Stimulated activated naive B cell treated with anti-CD40 and anti-IgM and Interleukin-4, amounts not matched to agents 10 μg/mL and 1 μg/mL and 100 μg/mL, for 72 hours (primary cell): ENCODE measurements around the gene SMURF2.

Source experiments
- ATAC-seq, 2 donors: fragments of 150-1000 bp; cut with Tn5 transposase; replicated peaks; 2 replicates each; pipeline ENCODE4 v1.10.0; 2021; ENCODE audit warnings: moderate library complexity in 1 of 2
- DNase-seq: peaks from one replicate; pipeline ENCODE4 v3.0.0; 2021
- H3K27ac Mint-ChIP-seq: one replicate; pipeline ENCODE4 v1.8.0; 2022; ENCODE audit warnings: mild to moderate bottlenecking, mixed read lengths
- H3K27me3 Mint-ChIP-seq, 2 donors: one replicate each; pipeline ENCODE4 v1.8.0; 2022; ENCODE audit warnings: mixed read lengths in 2 of 2
- H3K36me3 Mint-ChIP-seq, 2 donors: one replicate each; pipeline ENCODE4 v1.8.0; 2022; ENCODE audit warnings: mixed read lengths in 2 of 2, mild to moderate bottlenecking in 1 of 2
- H3K4me1 Mint-ChIP-seq, 2 donors: one replicate each; pipeline ENCODE4 v1.8.0; 2022; ENCODE audit warnings: mixed read lengths in 2 of 2, mild to moderate bottlenecking in 1 of 2
- H3K4me3 Mint-ChIP-seq, 2 donors: one replicate each; pipeline ENCODE4 v1.8.0; 2022; ENCODE audit warnings: mild to moderate bottlenecking in 2 of 2, mixed read lengths in 2 of 2, moderate library complexity in 1 of 2
- H3K9me3 Mint-ChIP-seq, 2 donors: one replicate each; pipeline ENCODE4 v1.8.0; 2022; ENCODE audit warnings: mixed read lengths in 2 of 2, mild to moderate bottlenecking in 1 of 2

SMURF2 gene

GRCh38 chr17:64538508-64539130, 123.5 kb downstream of the SMURF2 start:
- H3K9me3 Mint-ChIP-seq = no peaks in the 10 kb centered on the region
- peak overlapping the region; percentile 4 for H3K27ac Mint-ChIP-seq
- H3K27me3 Mint-ChIP-seq = no peaks in the 10 kb centered on the region
- no peak overlapping the region for H3K4me3 Mint-ChIP-seq
- peaks cover 32 to 50% of the 10 kb centered on the region in 2 donors for H3K36me3 Mint-ChIP-seq
- H3K4me1 Mint-ChIP-seq = peaks cover 3 to 9% of the 10 kb centered on the region in 2 donors
- ATAC-seq (no peak), DNase-seq (no peak)

DNA sequence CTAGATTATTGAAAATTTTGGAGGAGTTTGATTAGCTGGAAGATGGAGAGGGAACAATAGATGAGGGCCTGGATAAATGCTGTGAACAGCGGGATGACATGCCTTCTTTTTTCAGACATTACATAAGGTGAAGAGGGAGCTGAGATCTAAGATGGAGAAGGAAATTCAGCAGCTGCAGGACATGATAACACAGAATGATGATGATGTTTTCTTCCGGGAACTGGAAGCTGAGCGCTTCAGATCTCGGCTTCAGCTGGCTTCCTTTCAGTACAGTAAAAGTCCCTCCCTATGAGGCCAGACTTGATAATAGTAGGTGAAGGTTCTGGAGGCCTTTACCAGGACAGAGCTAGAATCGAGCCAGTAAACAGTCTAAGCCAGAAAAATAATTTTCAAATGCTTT, 124.6 kb downstream of the SMURF2 start:
- ATAC-seq (no peak), DNase-seq (no peak)
- Mint-ChIP-seq H3K4me3 (no peak overlapping the region), H3K4me1 (peaks cover 4 to 15% of the 10 kb centered on the region in 2 donors), H3K9me3 (no peaks in the 10 kb centered on the region), H3K27me3 (no peaks in the 10 kb centered on the region), H3K27ac (peak overlapping the region; percentile 6), H3K36me3 (peaks cover 40 to 54% of the 10 kb centered on the region in 2 donors)

- Mint-ChIP-seq H3K27ac (no peak overlapping the region), H3K9me3 (no peaks in the 10 kb centered on the region), H3K27me3 (no peaks in the 10 kb centered on the region), H3K36me3 (peaks cover 39 to 56% of the 10 kb centered on the region in 2 donors), H3K4me3 (no peak overlapping the region), H3K4me1 (peaks cover 4 to 15% of the 10 kb centered on the region in 2 donors)
- ATAC-seq (no peak), DNase-seq (no peak)
These were observed 125.2 kb downstream of the SMURF2 start for GRCh38 chr17:64536913-64537312.

DNA sequence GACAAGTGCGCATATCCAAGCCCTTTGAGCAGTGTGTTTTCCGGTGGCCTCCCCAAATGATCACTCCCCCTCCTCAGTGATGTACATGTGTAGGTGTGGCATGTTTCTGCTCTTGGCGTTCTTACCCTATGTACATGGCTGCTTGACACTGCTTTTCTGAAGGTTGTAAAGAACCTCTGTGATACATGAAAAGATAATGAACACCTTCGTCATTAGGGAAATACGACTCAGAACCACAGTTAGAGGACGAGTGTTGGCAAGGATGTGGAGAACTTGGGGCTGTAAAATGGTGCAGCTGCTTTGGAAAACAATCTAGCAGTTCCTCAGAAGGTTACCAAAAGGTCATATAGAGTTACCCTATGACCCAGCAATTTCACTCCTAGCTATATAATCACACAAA, 126.8 kb downstream of the SMURF2 start:
- Mint-ChIP-seq H3K9me3 (no peaks in the 10 kb centered on the region), H3K36me3 (peaks cover 42 to 59% of the 10 kb centered on the region in 2 donors), H3K27ac (no peak overlapping the region), H3K27me3 (no peaks in the 10 kb centered on the region), H3K4me3 (no peak overlapping the region), H3K4me1 (peaks cover 10 to 25% of the 10 kb centered on the region in 2 donors)
- ATAC-seq (peak in 1 of 2 donors; percentile 33), DNase-seq (no peak)

DNA sequence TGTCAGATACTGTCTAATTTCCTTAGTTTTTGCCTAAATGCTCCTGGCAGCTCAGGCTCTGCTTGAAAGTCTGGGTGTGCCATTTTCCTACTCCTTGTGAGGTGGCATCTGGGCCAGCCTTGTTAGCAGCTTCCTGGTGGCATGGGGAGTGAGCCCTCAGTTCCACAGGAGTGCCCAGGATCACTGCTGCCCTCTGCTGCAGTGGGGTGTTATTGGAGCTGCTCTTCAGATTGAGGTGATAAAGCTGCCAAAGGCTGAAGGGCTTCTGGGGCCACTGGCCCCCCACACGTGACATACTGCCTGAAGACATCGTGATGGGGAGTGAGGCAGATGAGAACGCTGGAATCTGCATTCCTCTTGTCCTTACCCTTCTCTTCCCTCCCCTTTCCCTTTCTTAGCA, 127.9 kb downstream of the SMURF2 start:
- no peak overlapping the region for H3K4me3 Mint-ChIP-seq
- H3K4me1 Mint-ChIP-seq = peaks cover 10 to 25% of the 10 kb centered on the region in 2 donors
- no peaks in the 10 kb centered on the region for H3K27me3 Mint-ChIP-seq
- peaks cover 46 to 61% of the 10 kb centered on the region in 2 donors for H3K36me3 Mint-ChIP-seq
- H3K9me3 Mint-ChIP-seq = no peaks in the 10 kb centered on the region
- peak overlapping the region; percentile 72 for H3K27ac Mint-ChIP-seq
- DNase-seq (no peak), ATAC-seq (peak; percentile 50 to 52)

- no peaks in the 10 kb centered on the region for H3K9me3 Mint-ChIP-seq
- H3K36me3 Mint-ChIP-seq = peaks cover 44 to 62% of the 10 kb centered on the region in 2 donors
- no peaks in the 10 kb centered on the region for H3K27me3 Mint-ChIP-seq
- H3K4me3 Mint-ChIP-seq = no peak overlapping the region
- H3K4me1 Mint-ChIP-seq = peaks cover 10 to 25% of the 10 kb centered on the region in 2 donors
- no peak for DNase-seq
- peak overlapping the region; percentile 72 for H3K27ac Mint-ChIP-seq
- ATAC-seq = no peak
These were observed 128.3 kb downstream of the SMURF2 start for GRCh38 chr17:64533784-64534183.

GRCh38 chr17:64532409-64532808, 129.7 kb downstream of the SMURF2 start:
- H3K9me3 Mint-ChIP-seq = no peaks in the 10 kb centered on the region
- H3K4me3 Mint-ChIP-seq = no peak overlapping the region
- no peak overlapping the region for H3K27ac Mint-ChIP-seq
- H3K36me3 Mint-ChIP-seq = peaks cover 43 to 62% of the 10 kb centered on the region in 2 donors
- H3K4me1 Mint-ChIP-seq = peaks cover 10 to 25% of the 10 kb centered on the region in 2 donors
- DNase-seq (no peak), ATAC-seq (no peak)
- no peaks in the 10 kb centered on the region for H3K27me3 Mint-ChIP-seq

DNA sequence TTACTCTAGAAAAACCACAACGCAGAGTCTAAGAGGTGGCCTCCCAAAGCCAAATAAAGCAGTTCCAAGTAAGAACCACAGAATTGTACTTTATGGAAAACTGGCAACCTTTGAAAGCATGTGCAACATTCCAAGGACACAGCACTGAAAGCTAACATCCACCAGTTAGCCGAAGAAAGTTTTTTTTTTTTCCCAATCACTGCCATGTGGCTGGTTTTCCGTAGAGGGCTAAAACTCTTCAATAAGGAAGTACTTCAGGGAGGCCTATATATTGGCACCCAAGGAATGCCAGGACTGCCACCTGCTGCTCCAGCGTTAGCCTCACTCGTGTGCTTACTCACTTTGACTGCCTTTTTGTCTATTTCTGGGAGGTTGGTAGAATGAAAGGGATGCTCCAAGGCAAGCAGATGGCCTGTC, 130.1 kb downstream of the SMURF2 start:
- ATAC-seq = no peak
- Mint-ChIP-seq H3K36me3 (peaks cover 41 to 63% of the 10 kb centered on the region in 2 donors), H3K27ac (no peak overlapping the region), H3K4me1 (peaks cover 12 to 25% of the 10 kb centered on the region in 2 donors), H3K27me3 (no peaks in the 10 kb centered on the region), H3K4me3 (no peak overlapping the region), H3K9me3 (no peaks in the 10 kb centered on the region)
- no peak for DNase-seq

- H3K9me3 Mint-ChIP-seq = no peaks in the 10 kb centered on the region
- DNase-seq = no peak
- no peak for ATAC-seq
- H3K27me3 Mint-ChIP-seq = no peaks in the 10 kb centered on the region
- peaks cover 38 to 61% of the 10 kb centered on the region in 2 donors for H3K36me3 Mint-ChIP-seq
- no peak overlapping the region for H3K27ac Mint-ChIP-seq
- H3K4me1 Mint-ChIP-seq = peaks cover 10 to 16% of the 10 kb centered on the region in 2 donors
- no peak overlapping the region for H3K4me3 Mint-ChIP-seq
These were observed 132.9 kb downstream of the SMURF2 start for GRCh38 chr17:64529221-64529620.

DNA sequence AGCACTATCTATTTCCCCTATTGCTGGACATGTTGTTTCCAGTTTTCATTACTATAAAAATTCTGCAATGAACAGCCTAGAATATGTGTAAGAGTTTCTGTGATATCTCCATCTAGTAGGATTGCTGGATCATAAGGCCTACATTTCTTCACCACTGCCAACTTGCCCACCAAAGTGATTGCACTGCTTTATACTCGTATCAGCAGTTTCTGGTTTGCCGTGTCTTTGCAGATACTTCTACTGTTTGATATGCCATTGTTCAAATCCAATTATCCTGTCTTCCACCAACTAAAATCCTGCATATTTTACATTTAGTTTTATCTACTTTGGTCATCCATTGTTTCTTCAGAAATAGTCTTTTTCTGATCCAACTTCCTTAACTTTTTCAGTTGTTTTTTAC, 134.2 kb downstream of the SMURF2 start:
- Mint-ChIP-seq H3K4me1 (peaks cover 8 to 10% of the 10 kb centered on the region in 2 donors), H3K9me3 (no peaks in the 10 kb centered on the region), H3K27me3 (no peaks in the 10 kb centered on the region), H3K4me3 (no peak overlapping the region), H3K36me3 (peaks cover 34 to 56% of the 10 kb centered on the region in 2 donors), H3K27ac (no peak overlapping the region)
- no peak for ATAC-seq
- DNase-seq = no peak

GRCh38 chr17:64520359-64520758, 141.7 kb downstream of the SMURF2 start:
- Mint-ChIP-seq H3K27me3 (no peaks in the 10 kb centered on the region), H3K36me3 (peaks cover 18 to 34% of the 10 kb centered on the region in 2 donors), H3K27ac (no peak overlapping the region), H3K9me3 (no peaks in the 10 kb centered on the region), H3K4me1 (peaks cover 2 to 6% of the 10 kb centered on the region in 2 donors), H3K4me3 (no peak overlapping the region)
- ATAC-seq (no peak), DNase-seq (no peak)

DNA sequence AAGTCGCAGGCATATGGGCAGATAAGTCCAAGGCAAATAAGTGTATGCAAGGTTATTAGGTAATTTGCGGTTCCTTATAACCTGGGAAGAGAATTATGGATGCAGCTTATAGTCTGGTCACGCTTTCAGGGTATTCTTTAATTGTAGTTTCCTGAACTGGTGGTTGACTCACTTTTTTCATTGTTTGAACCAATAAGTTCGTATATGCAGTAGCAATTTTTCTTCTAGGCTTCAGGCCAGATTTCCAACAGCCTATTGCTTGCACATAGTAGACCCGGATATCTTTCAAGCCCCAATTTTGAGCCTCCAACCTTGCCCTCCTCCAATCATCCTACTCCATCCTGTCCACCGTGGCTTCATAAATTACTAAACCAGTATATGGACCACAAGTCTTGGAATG, 142.5 kb downstream of the SMURF2 start:
- ATAC-seq (no peak), DNase-seq (no peak)
- H3K4me3 Mint-ChIP-seq = no peak overlapping the region
- H3K36me3 Mint-ChIP-seq = peaks cover 18 to 39% of the 10 kb centered on the region in 2 donors
- no peaks in the 10 kb centered on the region for H3K27me3 Mint-ChIP-seq
- peaks cover 7 to 12% of the 10 kb centered on the region in 2 donors for H3K4me1 Mint-ChIP-seq
- no peaks in the 10 kb centered on the region for H3K9me3 Mint-ChIP-seq
- H3K27ac Mint-ChIP-seq = no peak overlapping the region

GRCh38 chr17:64515829-64516228, 146.3 kb downstream of the SMURF2 start:
- H3K4me1 Mint-ChIP-seq = peaks cover 7 to 13% of the 10 kb centered on the region in 2 donors
- H3K27ac Mint-ChIP-seq = no peak overlapping the region
- ATAC-seq (peak in 1 of 2 donors; percentile 18), DNase-seq (no peak)
- no peaks in the 10 kb centered on the region for H3K27me3 Mint-ChIP-seq
- no peaks in the 10 kb centered on the region for H3K9me3 Mint-ChIP-seq
- peaks cover 14 to 38% of the 10 kb centered on the region in 2 donors for H3K36me3 Mint-ChIP-seq
- H3K4me3 Mint-ChIP-seq = no peak overlapping the region

DNA sequence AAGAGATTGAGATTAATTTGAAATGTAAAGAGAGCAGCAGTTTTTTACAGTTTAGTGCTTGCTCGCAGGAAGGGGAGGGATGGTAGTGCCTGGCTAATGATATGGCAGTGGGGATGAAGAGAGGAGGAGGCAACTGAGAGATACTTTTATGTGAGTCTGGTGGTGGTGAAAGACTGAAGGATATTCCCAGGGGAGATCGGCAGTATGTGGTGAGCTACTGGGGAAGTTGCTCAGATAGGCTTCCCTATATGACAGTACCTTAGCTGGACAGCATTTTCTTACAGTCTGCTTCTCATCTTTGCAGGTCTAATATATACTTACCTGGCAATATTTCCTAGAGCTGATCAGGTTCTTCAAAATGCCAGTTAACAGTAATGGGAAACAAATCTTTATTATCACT, 146.7 kb downstream of the SMURF2 start:
- H3K36me3 Mint-ChIP-seq = peaks cover 16 to 42% of the 10 kb centered on the region in 2 donors
- H3K27ac Mint-ChIP-seq = peak overlapping the region; percentile 88
- no peak overlapping the region for H3K4me3 Mint-ChIP-seq
- ATAC-seq = peak; percentile 72 to 90
- H3K27me3 Mint-ChIP-seq = no peaks in the 10 kb centered on the region
- no peaks in the 10 kb centered on the region for H3K9me3 Mint-ChIP-seq
- H3K4me1 Mint-ChIP-seq = peaks cover 7 to 17% of the 10 kb centered on the region in 2 donors
- DNase-seq = no peak

- no peak for DNase-seq
- ATAC-seq = no peak
- H3K36me3 Mint-ChIP-seq = peaks cover 33 to 44% of the 10 kb centered on the region in 2 donors
- H3K4me1 Mint-ChIP-seq = peaks cover 19 to 25% of the 10 kb centered on the region in 2 donors
- H3K9me3 Mint-ChIP-seq = no peaks in the 10 kb centered on the region
- H3K4me3 Mint-ChIP-seq = no peak overlapping the region
- H3K27ac Mint-ChIP-seq = no peak overlapping the region
- H3K27me3 Mint-ChIP-seq = no peaks in the 10 kb centered on the region
These were observed 152.9 kb downstream of the SMURF2 start for GRCh38 chr17:64509179-64509578.
